Measurements from ENCODE around the gene TARBP2.

TARBP2 gene

DNA sequence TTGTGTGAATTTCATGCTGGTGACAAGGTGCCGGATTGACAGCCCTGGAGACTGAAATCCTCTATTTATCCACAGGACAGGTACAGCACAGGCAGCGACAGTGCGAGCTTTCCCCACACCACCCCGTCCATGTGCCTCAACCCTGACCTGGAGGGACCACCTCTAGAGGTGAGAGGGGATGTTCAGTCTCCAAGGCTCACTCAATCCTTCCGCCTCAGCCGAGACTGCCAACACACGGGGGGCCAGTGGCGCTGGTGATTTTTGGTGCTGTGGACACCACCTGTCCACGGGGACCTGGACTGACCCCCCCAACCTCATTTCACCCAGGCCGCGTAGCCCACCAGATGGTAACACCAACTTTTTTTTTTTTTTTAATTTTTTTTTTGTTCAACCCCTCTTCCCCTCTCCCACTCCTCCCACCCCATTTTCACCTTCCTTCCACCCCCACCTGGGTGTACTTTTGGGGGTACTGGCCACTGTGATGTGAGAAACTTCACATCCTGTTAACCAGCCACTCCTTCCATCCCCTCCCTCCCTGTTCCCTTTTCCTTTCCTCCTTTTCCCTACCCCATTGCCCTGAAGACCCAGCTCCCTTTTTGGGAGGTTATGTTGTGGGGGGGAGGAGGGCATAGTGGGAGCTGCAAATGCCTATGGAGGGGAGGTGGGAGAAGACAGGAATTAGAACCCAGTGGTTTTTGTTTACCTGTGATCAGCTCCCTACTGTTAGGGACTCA lies 36.2 kb upstream of the TARBP2 start:
- Histone ChIP-seq H4K91ac (ENCODE audit: low read length) (no peak overlapping the region), H3K14ac (ENCODE audit: low read length in 2 of 2) (no peak overlapping the region), H3K9ac (ENCODE audit: low read length) (peak overlapping the region; percentile 47), H3K27me3 (ENCODE audit: control insufficient read depth in 1 of 2, insufficient read depth in 1 of 2, low read length in 2 of 2) (no peaks in the 10 kb centered on the region), H3K79me1 (replicated peaks; ENCODE audit: low read length, poor library complexity, severe bottlenecking) (peaks cover 3% of the 10 kb centered on the region), H3K18ac (ENCODE audit: low read depth in 1 of 2, low read length in 2 of 2) (no peak overlapping the region), H3K4me2 (ENCODE audit: low read length, poor library complexity, severe bottlenecking) (no peak overlapping the region), H2BK12ac (ENCODE audit: low read length in 2 of 2) (no peak overlapping the region), H2BK15ac (ENCODE audit: low read depth, poor library complexity, severe bottlenecking) (no peak overlapping the region), H3K23ac (ENCODE audit: low read length in 2 of 2) (no peak overlapping the region), H3K4ac (ENCODE audit: low read depth in 1 of 2, low read length in 2 of 2) (no peak overlapping the region), H4K8ac (ENCODE audit: low read length) (no peak overlapping the region), H3K9me3 (ENCODE audit: control insufficient read depth, low read length) (no peaks in the 10 kb centered on the region), H2AFZ (ENCODE audit: low read depth, low read length) (no peak overlapping the region), H2AK5ac (ENCODE audit: low read length, severe bottlenecking) (no peak overlapping the region), H2BK5ac (ENCODE audit: low read depth, low read length, poor library complexity, severe bottlenecking) (no peak overlapping the region), H3K4me3 (ENCODE audit: insufficient read depth in 1 of 2, low read depth in 1 of 2, low read length in 2 of 2) (no peak overlapping the region), H2BK120ac (ENCODE audit: low read depth, low read length) (no peak overlapping the region), H3K36me3 (ENCODE audit: control insufficient read depth in 1 of 2, insufficient read depth in 2 of 2, low read depth in 1 of 2, low read length in 2 of 2) (peaks cover 57 to 99% of the 10 kb centered on the region in 2 experiments), H3K27ac (ENCODE audit: low read length, poor library complexity, severe bottlenecking) (no peak overlapping the region), H3K4me1 (ENCODE audit: control insufficient read depth, insufficient read depth, low read depth, low read length) (peaks cover 4% of the 10 kb centered on the region)
- WGBS: 96% methylated on average over 10 of the region's 11 CpGs
- no peak for DNase-seq

DNA sequence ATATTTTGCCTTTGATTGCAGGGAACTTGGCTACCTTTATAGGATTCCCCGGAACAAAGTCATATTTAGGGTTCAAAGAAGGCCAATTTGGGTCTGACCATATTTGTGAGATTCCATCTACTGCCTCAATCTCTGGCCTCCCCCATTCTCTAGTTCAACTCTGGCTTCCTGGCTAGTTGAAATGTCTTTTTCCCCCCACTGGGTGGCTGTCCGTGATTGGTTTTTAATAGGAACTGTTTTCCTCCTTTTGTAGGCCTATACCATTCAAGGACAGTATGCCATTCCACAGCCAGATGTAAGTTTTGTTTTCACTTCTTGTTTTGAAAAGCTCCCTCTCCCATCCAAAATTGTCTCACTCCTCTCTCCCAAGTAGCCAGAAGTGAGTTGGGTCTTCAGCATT lies 35.4 kb upstream of the TARBP2 start:
- Histone ChIP-seq H3K4me1 (ENCODE audit: control insufficient read depth, insufficient read depth, low read depth, low read length) (peaks cover 4% of the 10 kb centered on the region), H2BK15ac (ENCODE audit: low read depth, poor library complexity, severe bottlenecking) (no peak overlapping the region), H2AK5ac (ENCODE audit: low read length, severe bottlenecking) (no peak overlapping the region), H4K8ac (ENCODE audit: low read length) (no peak overlapping the region), H3K14ac (ENCODE audit: low read length in 2 of 2) (no peak overlapping the region), H3K79me1 (replicated peaks; ENCODE audit: low read length, poor library complexity, severe bottlenecking) (peaks cover 3% of the 10 kb centered on the region), H3K18ac (ENCODE audit: low read depth in 1 of 2, low read length in 2 of 2) (no peak overlapping the region), H3K27me3 (ENCODE audit: control insufficient read depth in 1 of 2, insufficient read depth in 1 of 2, low read length in 2 of 2) (no peaks in the 10 kb centered on the region), H3K9ac (ENCODE audit: low read length) (peak overlapping the region; percentile 47), H2BK5ac (ENCODE audit: low read depth, low read length, poor library complexity, severe bottlenecking) (no peak overlapping the region), H4K91ac (ENCODE audit: low read length) (no peak overlapping the region), H3K9me3 (ENCODE audit: control insufficient read depth, low read length) (no peaks in the 10 kb centered on the region), H2BK12ac (ENCODE audit: low read length in 2 of 2) (no peak overlapping the region), H2BK120ac (ENCODE audit: low read depth, low read length) (no peak overlapping the region), H3K36me3 (ENCODE audit: control insufficient read depth in 1 of 2, insufficient read depth in 2 of 2, low read depth in 1 of 2, low read length in 2 of 2) (peaks cover 59 to 99% of the 10 kb centered on the region in 2 experiments), H3K4ac (ENCODE audit: low read depth in 1 of 2, low read length in 2 of 2) (no peak overlapping the region), H3K23ac (ENCODE audit: low read length in 2 of 2) (no peak overlapping the region), H3K4me2 (ENCODE audit: low read length, poor library complexity, severe bottlenecking) (no peak overlapping the region), H2AFZ (ENCODE audit: low read depth, low read length) (no peak overlapping the region), H3K4me3 (ENCODE audit: insufficient read depth in 1 of 2, low read depth in 1 of 2, low read length in 2 of 2) (no peak overlapping the region), H3K27ac (ENCODE audit: low read length, poor library complexity, severe bottlenecking) (no peak overlapping the region)
- 80% methylated on average over 2 of the region's 2 CpGs for WGBS
- no peak for DNase-seq

DNA sequence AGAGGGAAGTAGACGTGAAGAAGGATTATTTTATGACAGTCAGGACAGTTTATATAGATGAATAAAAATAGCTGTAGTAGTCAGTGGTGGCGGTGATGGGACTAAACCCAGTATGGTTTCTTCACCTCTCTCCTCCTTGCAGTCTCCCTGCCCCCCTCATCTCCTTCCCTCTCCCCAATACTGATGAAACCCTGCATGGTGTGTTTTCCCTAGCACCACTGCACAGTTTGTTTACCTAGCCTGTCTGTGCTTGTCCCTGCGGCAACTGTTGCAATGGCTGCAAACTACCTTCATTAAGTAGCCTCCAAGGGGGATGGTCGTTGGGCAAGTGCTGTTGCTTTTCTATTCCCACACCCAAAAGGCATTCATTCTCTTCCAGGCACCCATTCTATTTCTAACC lies 34.4 kb upstream of the TARBP2 start:
- Histone ChIP-seq H2BK15ac (ENCODE audit: low read depth, poor library complexity, severe bottlenecking) (no peak overlapping the region), H3K23ac (ENCODE audit: low read length in 2 of 2) (no peak overlapping the region), H2BK120ac (ENCODE audit: low read depth, low read length) (no peak overlapping the region), H2BK12ac (ENCODE audit: low read length in 2 of 2) (no peak overlapping the region), H3K27me3 (ENCODE audit: control insufficient read depth in 1 of 2, insufficient read depth in 1 of 2, low read length in 2 of 2) (no peaks in the 10 kb centered on the region), H3K9ac (ENCODE audit: low read length) (peak overlapping the region; percentile 47), H2BK5ac (ENCODE audit: low read depth, low read length, poor library complexity, severe bottlenecking) (no peak overlapping the region), H3K79me1 (replicated peaks; ENCODE audit: low read length, poor library complexity, severe bottlenecking) (peaks cover 3% of the 10 kb centered on the region), H4K8ac (ENCODE audit: low read length) (no peak overlapping the region), H2AFZ (ENCODE audit: low read depth, low read length) (no peak overlapping the region), H3K14ac (ENCODE audit: low read length in 2 of 2) (no peak overlapping the region), H3K9me3 (ENCODE audit: control insufficient read depth, low read length) (no peaks in the 10 kb centered on the region), H4K91ac (ENCODE audit: low read length) (no peak overlapping the region), H3K4me3 (ENCODE audit: insufficient read depth in 1 of 2, low read depth in 1 of 2, low read length in 2 of 2) (no peak overlapping the region), H3K36me3 (ENCODE audit: control insufficient read depth in 1 of 2, insufficient read depth in 2 of 2, low read depth in 1 of 2, low read length in 2 of 2) (peaks cover 57 to 98% of the 10 kb centered on the region in 2 experiments), H3K4me2 (ENCODE audit: low read length, poor library complexity, severe bottlenecking) (no peak overlapping the region), H3K4me1 (ENCODE audit: control insufficient read depth, insufficient read depth, low read depth, low read length) (peaks cover 5% of the 10 kb centered on the region), H3K4ac (ENCODE audit: low read depth in 1 of 2, low read length in 2 of 2) (no peak overlapping the region), H2AK5ac (ENCODE audit: low read length, severe bottlenecking) (no peak overlapping the region), H3K18ac (ENCODE audit: low read depth in 1 of 2, low read length in 2 of 2) (no peak overlapping the region), H3K27ac (ENCODE audit: low read length, poor library complexity, severe bottlenecking) (no peak overlapping the region)
- DNase-seq: peak; percentile 40
- WGBS: 100% methylated on average over 3 of the region's 4 CpGs

DNA sequence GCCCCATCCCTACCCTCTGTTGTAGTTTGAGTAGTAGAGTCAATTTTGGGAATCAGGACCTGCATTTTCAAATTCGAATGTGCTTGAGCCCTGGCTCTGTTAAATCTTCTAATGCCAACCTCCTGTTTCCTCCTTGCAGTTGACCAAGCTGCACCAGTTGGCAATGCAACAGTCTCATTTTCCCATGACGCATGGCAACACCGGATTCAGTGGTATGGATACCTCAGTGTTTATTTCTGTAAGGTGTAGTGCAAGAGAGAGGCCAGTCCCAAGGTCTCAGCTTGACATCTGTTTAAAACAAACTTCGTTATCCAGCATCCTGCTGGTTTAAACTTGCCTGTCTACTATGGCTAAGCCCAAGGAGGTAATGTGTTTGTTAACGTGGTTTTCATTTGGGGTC lies 34.0 kb upstream of the TARBP2 start:
- H2BK5ac ChIP-seq (ENCODE audit: low read depth, low read length, poor library complexity, severe bottlenecking): no peak overlapping the region
- no peak overlapping the region for H3K14ac ChIP-seq (ENCODE audit: low read length in 2 of 2)
- H4K8ac ChIP-seq (ENCODE audit: low read length): no peak overlapping the region
- peaks cover 55 to 98% of the 10 kb centered on the region in 2 experiments for H3K36me3 ChIP-seq (ENCODE audit: control insufficient read depth in 1 of 2, insufficient read depth in 2 of 2, low read depth in 1 of 2, low read length in 2 of 2)
- no peak overlapping the region for H3K4me2 ChIP-seq (ENCODE audit: low read length, poor library complexity, severe bottlenecking)
- no peaks in the 10 kb centered on the region for H3K9me3 ChIP-seq (ENCODE audit: control insufficient read depth, low read length)
- no peaks in the 10 kb centered on the region for H3K27me3 ChIP-seq (ENCODE audit: control insufficient read depth in 1 of 2, insufficient read depth in 1 of 2, low read length in 2 of 2)
- no peak overlapping the region for H2AFZ ChIP-seq (ENCODE audit: low read depth, low read length)
- no peak for DNase-seq
- peaks cover 5% of the 10 kb centered on the region for H3K4me1 ChIP-seq (ENCODE audit: control insufficient read depth, insufficient read depth, low read depth, low read length)
- 95% methylated on average over 5 of the region's 5 CpGs for WGBS
- H3K9ac ChIP-seq (ENCODE audit: low read length): no peak overlapping the region
- H3K23ac ChIP-seq (ENCODE audit: low read length in 2 of 2): no peak overlapping the region
- no peak overlapping the region for H3K4ac ChIP-seq (ENCODE audit: low read depth in 1 of 2, low read length in 2 of 2)
- H3K27ac ChIP-seq (ENCODE audit: low read length, poor library complexity, severe bottlenecking): no peak overlapping the region
- no peak overlapping the region for H3K4me3 ChIP-seq (ENCODE audit: insufficient read depth in 1 of 2, low read depth in 1 of 2, low read length in 2 of 2)
- H3K18ac ChIP-seq (ENCODE audit: low read depth in 1 of 2, low read length in 2 of 2): no peak overlapping the region
- peaks cover 3% of the 10 kb centered on the region for H3K79me1 ChIP-seq (replicated peaks; ENCODE audit: low read length, poor library complexity, severe bottlenecking)
- H2AK5ac ChIP-seq (ENCODE audit: low read length, severe bottlenecking): no peak overlapping the region
- no peak overlapping the region for H2BK15ac ChIP-seq (ENCODE audit: low read depth, poor library complexity, severe bottlenecking)
- H2BK120ac ChIP-seq (ENCODE audit: low read depth, low read length): no peak overlapping the region
- H2BK12ac ChIP-seq (ENCODE audit: low read length in 2 of 2): no peak overlapping the region
- no peak overlapping the region for H4K91ac ChIP-seq (ENCODE audit: low read length)
